ENCODE measurements around the gene ACBD4. TPM values are rescaled to one million over a fixed set of nuclear protein-coding genes. Genes with fewer than 3 reads are reported as not detected.

The ACBD4 gene
- total and polyA plus RNA-seq, 10 of the 15 experiments (the other 5 are each of a cell fraction or from before 2014, with no cell fraction given) = 0.20 to 13.8 (median 6.9) TPM

GRCh38 chr17:45110676-45111611, 24.5 kb upstream of the ACBD4 start:
- ChIA-PET CTCF (no interaction called here), POLR2A (no interaction called here), RAD21 (ENCODE audit: unreplicated experiment) (interaction anchor here (1.5 kb wide), 1 partner anchor 191 kb away, joined by 7 read pairs; no protein-coding TSS in a partner anchor), SMC1A (ENCODE audit: uncharacterized antibody, unreplicated experiment) (interaction anchor here (1.1 kb wide), 1 partner anchor 14 kb away, joined by 3 read pairs; no protein-coding TSS in a partner anchor)
- H3K4me1 ChIP-seq (ENCODE audit: control insufficient read depth, insufficient read depth, low read length) = peaks cover 11% of the 10 kb centered on the region; the same call in 1 of the 2 replicates
- 89% methylated on average over 16 of the region's 16 CpGs for WGBS (ENCODE audit: insufficient coverage, insufficient replicate concordance, low lambda C conversion rate, missing lambda C conversion rate)
- TF ChIP-seq YBX1 (IDR thresholded peaks at IDR 0.05) (no peak), GATAD2B (conservative IDR thresholded peaks at IDR 0.05; ENCODE audit: low read depth) (no peak), ZNF592 (IDR thresholded peaks at IDR 0.05) (no peak), NBN (IDR thresholded peaks at IDR 0.05) (no peak), MTA3 (IDR thresholded peaks at IDR 0.05; ENCODE audit: borderline replicate concordance, low read length) (peak; percentile 22; the same call in 1 of the 2 replicates), HDGF (IDR thresholded peaks at IDR 0.05) (no peak)
- in situ Hi-C loops (cut with MboI) (no loop called here), intact Hi-C loops (cut with micrococcal nuclease; ENCODE audit: unreplicated experiment) (loop anchor here (5.0 kb wide), 1 partner anchor 189 kb away; no protein-coding TSS in a partner anchor)
- H3K9me3 ChIP-seq (replicated peaks; ENCODE audit: control insufficient read depth, insufficient read depth, low read length) = no peaks in the 10 kb centered on the region
- peaks cover 20% of the 10 kb centered on the region in 2 experiments for H3K36me3 ChIP-seq (ENCODE audit: control insufficient read depth in 2 of 2, insufficient read depth in 2 of 2, low read length in 1 of 2)
- no TSS peak for BruUV-seq (replicated peaks)
- no peak for DNase-seq (ENCODE audit: low read depth, low spot score)
- ATAC-seq = peak; percentile 24; the same call in 2 of the 3 replicates
- H3K79me2 ChIP-seq (ENCODE audit: control insufficient read depth, insufficient read depth, low read length) = no peaks in the 10 kb centered on the region
- no peak overlapping the region for H3K4me3 ChIP-seq
- no peak overlapping the region for H3K9ac ChIP-seq (ENCODE audit: control insufficient read depth, insufficient read depth, low read length)
- no peaks in the 10 kb centered on the region for H3K27me3 ChIP-seq (replicated peaks in 1 of 2; ENCODE audit: control insufficient read depth in 2 of 2, insufficient read depth in 2 of 2, low read length in 1 of 2)
- H2AFZ ChIP-seq (ENCODE audit: control insufficient read depth, low read depth, low read length) = no peak overlapping the region
- FAIRE-seq = no peak
- H3K4me2 ChIP-seq (ENCODE audit: control insufficient read depth, insufficient read depth) = no peak overlapping the region
- H4K20me1 ChIP-seq (ENCODE audit: control insufficient read depth, insufficient read depth) = peaks cover 3% of the 10 kb centered on the region; the same call in 1 of the 2 replicates
- H3K27ac ChIP-seq (ENCODE audit: control insufficient read depth, insufficient read depth) = no peak overlapping the region

Measured in GM12878 (cell line).